Stomach (tissue), 4 donors: ENCODE measurements around the gene DUXA.

Experiments
- CTCF ChIP-seq, 7 experiments: fragments of 450-650 bp in 4 of 7; fragments of 200-600 bp in 3 of 7; sonication (generic) in 3 of 7; IDR thresholded peaks; one replicate each; pipeline ENCODE4 v1.5.1; 2016 to 2019; ENCODE audit warnings: antibody characterized with exemption in 7 of 7, control low read depth in 2 of 7, mild to moderate bottlenecking in 1 of 7
- POLR2A ChIP-seq, 4 donors: fragments of 450-650 bp; IDR thresholded peaks; one replicate each; pipeline ENCODE4 v1.6.1; 2016; ENCODE audit warnings: antibody characterized with exemption in 4 of 4, control low read depth in 2 of 4, mild to moderate bottlenecking in 1 of 4, moderate library complexity in 1 of 4

GRCh38 chr19:57161985-57162539 is 5.2 kb downstream of the DUXA start:
- TF ChIP-seq POLR2A (IDR thresholded peaks at IDR 0.05) = no peak
- no peak for TF ChIP-seq CTCF (IDR thresholded peaks at IDR 0.05)
